ENCODE data around the gene ERCC6L. TPM values are rescaled to one million over a fixed set of nuclear protein-coding genes. Genes with fewer than 3 reads are reported as not detected.
"Not testable (repeated sequence)": the region's sequence is repeated elsewhere in the genome, so short reads cannot be mapped to it uniquely, and the experiment has no call there.

The ERCC6L gene
- total RNA-seq, 1 donor, result 1.6 TPM

GRCh38 chrX:72265263-72265662 is 26.4 kb upstream of the ERCC6L start:
- Histone ChIP-seq H3K9me3 (ENCODE audit: low read depth, low read length) (no peaks in the 10 kb centered on the region), H3K27me3 (ENCODE audit: insufficient read depth, low read length) (no peaks in the 10 kb centered on the region), H3K4me3 (ENCODE audit: low read length) (no peak overlapping the region), H3K4me1 (ENCODE audit: insufficient read depth, low read length) (no peaks in the 10 kb centered on the region)

DNA sequence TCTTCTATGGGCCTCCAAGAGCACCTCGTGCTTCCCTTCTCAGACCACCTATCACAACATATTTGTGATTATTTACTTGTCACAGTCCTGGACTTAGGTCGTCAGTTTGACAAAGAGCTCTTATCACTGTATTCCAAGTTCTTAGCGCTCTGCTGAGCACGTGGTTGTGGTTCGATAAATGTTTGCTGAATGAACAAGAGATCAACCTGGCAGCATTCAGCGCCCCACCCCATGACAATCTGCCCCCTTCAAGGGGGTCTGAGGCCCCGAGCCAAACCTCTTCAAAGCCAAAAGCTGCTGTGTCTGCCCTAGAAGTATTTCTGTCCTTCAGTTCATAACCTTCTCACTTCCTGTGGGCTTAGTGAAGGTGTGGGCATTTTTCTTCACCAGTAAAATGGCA is 23.2 kb upstream of the ERCC6L start:
- Histone ChIP-seq H3K4me1 (ENCODE audit: insufficient read depth, low read length) (no peaks in the 10 kb centered on the region), H3K27me3 (ENCODE audit: insufficient read depth, low read length) (no peaks in the 10 kb centered on the region), H3K4me3 (ENCODE audit: low read length) (no peak overlapping the region), H3K9me3 (ENCODE audit: low read depth, low read length) (no peaks in the 10 kb centered on the region)

GRCh38 chrX:72260448-72260847 is 21.6 kb upstream of the ERCC6L start:
- H3K4me1 ChIP-seq (ENCODE audit: insufficient read depth, low read length), result no peaks in the 10 kb centered on the region
- H3K27me3 ChIP-seq (ENCODE audit: insufficient read depth, low read length), result peaks cover 2% of the 10 kb centered on the region
- no peak overlapping the region for H3K4me3 ChIP-seq (ENCODE audit: low read length)
- no peaks in the 10 kb centered on the region for H3K9me3 ChIP-seq (ENCODE audit: low read depth, low read length)

DNA sequence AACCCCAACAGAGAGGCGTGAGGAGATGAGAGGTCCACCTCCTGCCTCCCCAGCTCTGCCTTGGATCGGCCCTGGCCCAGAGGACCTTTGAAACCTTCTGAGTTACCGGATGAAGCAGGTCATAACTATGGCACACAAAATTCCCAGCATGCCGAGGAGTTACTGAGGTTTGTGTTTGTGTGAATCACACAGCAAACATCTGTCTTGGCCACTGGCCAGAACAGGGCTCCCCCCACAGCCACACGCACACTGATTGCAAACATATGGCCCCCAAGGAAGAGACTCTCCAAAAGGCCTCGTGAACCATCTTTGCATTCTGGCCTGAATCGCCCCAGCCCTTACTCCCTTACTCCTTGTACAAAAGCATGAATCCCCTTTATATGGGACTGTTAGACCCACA is 19.3 kb upstream of the ERCC6L start:
- Histone ChIP-seq H3K9me3 (ENCODE audit: low read depth, low read length) (no peaks in the 10 kb centered on the region), H3K27me3 (ENCODE audit: insufficient read depth, low read length) (peaks cover 4% of the 10 kb centered on the region), H3K4me1 (ENCODE audit: insufficient read depth, low read length) (no peaks in the 10 kb centered on the region), H3K4me3 (ENCODE audit: low read length) (no peak overlapping the region)

DNA sequence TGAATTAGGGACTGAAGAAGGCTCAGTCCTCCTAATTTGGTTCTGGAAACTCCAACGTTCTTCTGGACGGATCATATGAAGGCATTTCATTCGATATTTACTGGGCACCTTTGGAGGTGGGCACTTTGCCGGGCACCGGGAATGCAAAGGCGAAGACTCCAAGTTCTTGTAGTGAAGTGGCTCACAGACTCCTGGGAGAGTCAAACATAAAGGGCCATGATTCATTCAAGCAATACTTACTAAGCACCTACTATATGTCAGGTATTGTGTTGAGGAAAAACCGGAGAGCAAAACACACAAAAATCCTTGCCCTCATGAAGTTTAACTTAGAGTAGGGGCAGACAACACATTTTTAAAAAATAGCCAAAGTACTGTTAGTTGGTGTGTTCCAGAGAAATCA is 17.0 kb upstream of the ERCC6L start:
- no peak overlapping the region for H3K4me3 ChIP-seq (ENCODE audit: low read length)
- no peaks in the 10 kb centered on the region for H3K9me3 ChIP-seq (ENCODE audit: low read depth, low read length)
- H3K4me1 ChIP-seq (ENCODE audit: insufficient read depth, low read length), result no peaks in the 10 kb centered on the region
- H3K27me3 ChIP-seq (ENCODE audit: insufficient read depth, low read length), result peaks cover 4% of the 10 kb centered on the region

DNA sequence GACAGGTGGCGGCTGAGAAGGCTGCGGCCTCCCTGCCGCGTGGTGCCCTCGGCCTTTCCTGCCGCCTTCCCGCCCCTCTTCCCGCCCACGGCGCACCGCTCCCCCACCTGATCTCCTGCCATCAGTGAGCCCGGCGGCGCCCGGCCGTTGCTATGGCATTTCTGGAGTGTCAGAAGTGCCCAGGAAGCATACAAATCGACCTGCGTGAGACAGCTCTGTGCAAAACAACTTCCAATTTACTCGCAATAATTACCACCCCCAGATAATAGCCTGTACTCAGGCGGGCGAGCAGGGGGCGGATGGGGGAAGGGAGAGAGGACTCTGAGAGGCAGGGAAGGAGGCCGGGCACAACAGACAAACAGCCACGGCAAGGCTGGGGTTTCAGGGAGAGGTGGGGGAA is 16.6 kb upstream of the ERCC6L start:
- Histone ChIP-seq H3K4me3 (ENCODE audit: low read length) (no peak overlapping the region), H3K4me1 (ENCODE audit: insufficient read depth, low read length) (no peaks in the 10 kb centered on the region), H3K9me3 (ENCODE audit: low read depth, low read length) (no peaks in the 10 kb centered on the region), H3K27me3 (ENCODE audit: insufficient read depth, low read length) (peaks cover 4% of the 10 kb centered on the region)

- Histone ChIP-seq H3K4me1 (ENCODE audit: insufficient read depth, low read length) (no peaks in the 10 kb centered on the region), H3K4me3 (ENCODE audit: low read length) (no peak overlapping the region), H3K9me3 (ENCODE audit: low read depth, low read length) (no peaks in the 10 kb centered on the region), H3K27me3 (ENCODE audit: insufficient read depth, low read length) (peaks cover 4% of the 10 kb centered on the region)
Observed at GRCh38 chrX:72254816-72255215, 16.0 kb upstream of the ERCC6L start.

- Histone ChIP-seq H3K4me3 (ENCODE audit: low read length) (no peak overlapping the region), H3K27me3 (ENCODE audit: insufficient read depth, low read length) (peaks cover 4% of the 10 kb centered on the region), H3K4me1 (ENCODE audit: insufficient read depth, low read length) (no peaks in the 10 kb centered on the region), H3K9me3 (ENCODE audit: low read depth, low read length) (no peaks in the 10 kb centered on the region)
Observed at GRCh38 chrX:72253686-72254085, 14.9 kb upstream of the ERCC6L start.

- H3K4me1 ChIP-seq (ENCODE audit: insufficient read depth, low read length), result no peaks in the 10 kb centered on the region
- H3K27me3 ChIP-seq (ENCODE audit: insufficient read depth, low read length), result no peaks in the 10 kb centered on the region
- no peak overlapping the region for H3K4me3 ChIP-seq (ENCODE audit: low read length)
- H3K9me3 ChIP-seq (ENCODE audit: low read depth, low read length), result no peaks in the 10 kb centered on the region
Observed at GRCh38 chrX:72247206-72247942, 8.5 kb upstream of the ERCC6L start.

- H3K9me3 ChIP-seq (ENCODE audit: low read depth, low read length), result no peaks in the 10 kb centered on the region
- no peaks in the 10 kb centered on the region for H3K4me1 ChIP-seq (ENCODE audit: insufficient read depth, low read length)
- no peaks in the 10 kb centered on the region for H3K27me3 ChIP-seq (ENCODE audit: insufficient read depth, low read length)
- H3K4me3 ChIP-seq (ENCODE audit: low read length), result no peak overlapping the region
Observed at GRCh38 chrX:72245461-72246089, 6.7 kb upstream of the ERCC6L start.

- no peak overlapping the region for H3K4me3 ChIP-seq (ENCODE audit: low read length)
- peaks cover 2% of the 10 kb centered on the region for H3K4me1 ChIP-seq (ENCODE audit: insufficient read depth, low read length)
- H3K9me3 ChIP-seq (ENCODE audit: low read depth, low read length), result no peaks in the 10 kb centered on the region
- H3K27me3 ChIP-seq (ENCODE audit: insufficient read depth, low read length), result no peaks in the 10 kb centered on the region
Observed at GRCh38 chrX:72243472-72243871, 4.6 kb upstream of the ERCC6L start.

DNA sequence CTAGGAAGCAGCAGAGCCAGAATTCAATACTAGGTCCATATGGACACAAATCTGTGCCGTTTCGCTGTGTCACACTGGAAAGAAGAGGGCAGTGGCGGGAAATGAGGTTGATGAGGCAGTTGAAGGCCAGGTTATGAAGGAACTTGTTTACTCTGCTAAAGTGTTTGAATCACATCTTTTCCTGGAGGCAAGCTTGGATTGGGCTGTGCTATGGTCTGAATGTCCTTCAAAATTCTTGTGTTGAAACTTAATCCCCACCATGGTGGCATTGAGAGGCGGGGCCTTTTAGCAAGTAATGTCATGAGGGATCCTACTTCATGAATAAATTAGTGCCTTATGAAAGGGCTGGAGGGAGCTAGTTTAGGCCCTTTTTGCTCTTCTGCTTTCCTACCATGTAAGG is 2.1 kb upstream of the ERCC6L start:
- no peaks in the 10 kb centered on the region for H3K9me3 ChIP-seq (ENCODE audit: low read depth, low read length)
- no peaks in the 10 kb centered on the region for H3K27me3 ChIP-seq (ENCODE audit: insufficient read depth, low read length)
- H3K4me3 ChIP-seq (ENCODE audit: low read length), result no peak overlapping the region
- H3K4me1 ChIP-seq (ENCODE audit: insufficient read depth, low read length), result peaks cover 6% of the 10 kb centered on the region

- Histone ChIP-seq H3K9me3 (ENCODE audit: low read depth, low read length) (no peaks in the 10 kb centered on the region), H3K27me3 (ENCODE audit: insufficient read depth, low read length) (no peaks in the 10 kb centered on the region), H3K4me3 (ENCODE audit: low read length) (no peak overlapping the region), H3K4me1 (ENCODE audit: insufficient read depth, low read length) (peaks cover 6% of the 10 kb centered on the region)
Observed at GRCh38 chrX:72238183-72238582, 644 bp downstream of the ERCC6L start.

DNA sequence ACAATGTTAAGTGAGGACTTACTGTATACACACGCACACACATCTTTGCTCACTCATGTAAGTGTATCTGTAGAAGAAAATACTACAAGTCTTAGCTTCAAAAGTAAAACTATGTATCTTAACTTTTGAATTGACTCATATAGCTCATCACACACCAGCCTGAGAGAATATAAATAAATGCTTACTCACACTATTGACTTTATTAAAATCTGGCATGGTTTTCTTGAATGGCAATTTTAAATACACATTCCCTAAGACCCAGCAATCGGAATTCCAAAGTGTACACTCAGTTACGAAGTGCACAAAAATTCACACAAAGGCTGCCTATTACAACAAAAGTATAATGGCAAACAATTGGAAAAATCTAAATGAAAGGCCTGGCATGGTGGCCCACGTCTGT is 2.0 kb downstream of the ERCC6L start:
- H3K4me3 ChIP-seq (ENCODE audit: low read length), result no peak overlapping the region
- peaks cover 6% of the 10 kb centered on the region for H3K4me1 ChIP-seq (ENCODE audit: insufficient read depth, low read length)
- H3K27me3 ChIP-seq (ENCODE audit: insufficient read depth, low read length), result no peaks in the 10 kb centered on the region
- H3K9me3 ChIP-seq (ENCODE audit: low read depth, low read length), result no peaks in the 10 kb centered on the region

DNA sequence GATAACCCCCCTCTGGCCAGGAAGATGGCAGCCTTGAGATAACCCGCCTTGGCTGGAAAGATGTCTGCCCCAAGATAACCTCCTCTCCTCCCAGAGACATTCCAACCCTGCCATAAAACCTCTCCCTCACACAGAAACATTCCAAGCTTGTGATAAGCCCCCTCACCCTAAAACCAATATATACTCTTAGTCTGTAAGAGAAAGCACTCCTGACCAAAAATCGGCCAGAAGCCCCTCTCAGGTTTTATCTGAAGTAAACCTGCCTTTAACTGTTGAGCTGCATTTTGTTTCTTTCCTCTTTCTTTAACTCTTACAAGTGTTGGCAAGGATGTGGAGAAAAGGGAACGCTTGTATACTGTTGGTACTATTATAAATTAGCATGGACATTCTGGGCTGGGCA is 8.5 kb downstream of the ERCC6L start:
- Histone ChIP-seq H3K4me3 (ENCODE audit: low read length) (no peak overlapping the region), H3K27me3 (ENCODE audit: insufficient read depth, low read length) (no peaks in the 10 kb centered on the region), H3K4me1 (ENCODE audit: insufficient read depth, low read length) (no peaks in the 10 kb centered on the region), H3K9me3 (ENCODE audit: low read depth, low read length) (no peaks in the 10 kb centered on the region)

- H3K9me3 ChIP-seq (ENCODE audit: low read depth, low read length); H3K4me3 ChIP-seq (ENCODE audit: low read length); H3K27me3 ChIP-seq (ENCODE audit: insufficient read depth, low read length); H3K4me1 ChIP-seq (ENCODE audit: insufficient read depth, low read length): not testable (repeated sequence)
Observed at GRCh38 chrX:72220375-72220774, 18.5 kb downstream of the ERCC6L start.

All from mononuclear cell (primary cell).